ENCODE measurements around the gene SEZ6L2. TPM values are rescaled to one million over a fixed set of nuclear protein-coding genes. Genes with fewer than 3 reads are reported as not detected.
A peak's percentile ranks its signal among the peaks of the same experiment; 100 is the strongest.

SEZ6L2 gene
- total RNA-seq, 1 experiment from 2014 or later, result 44.7 TPM

GRCh38 chr16:29825145-29826044, 74.0 kb downstream of the SEZ6L2 start:
- no peak overlapping the region for H2AFZ ChIP-seq (ENCODE audit: low read length)
- H3K56ac ChIP-seq (ENCODE audit: insufficient read length, low read depth, low read length), result no peak overlapping the region
- peaks cover 3 to 7% (median 5%) of the 10 kb centered on the region in 3 experiments; a peak in 5 of 7 replicates for H3K36me3 Mint-ChIP-seq (ENCODE audit: insufficient read depth in 1 of 3, low read depth in 3 of 3)
- no peak overlapping the region for H2AK5ac ChIP-seq (ENCODE audit: insufficient read length, low read length)
- H3T11ph ChIP-seq (ENCODE audit: low read length), result no peak overlapping the region
- WGBS (ENCODE audit: extremely low coverage, insufficient read length, low lambda C conversion rate), result no CpG with 5 or more reads among the region's 10 CpGs
- H3K9ac ChIP-seq (ENCODE audit: extremely low read depth, insufficient read length, low read length), result no peak overlapping the region
- no peaks in the 10 kb centered on the region for H3K4me1 ChIP-seq (ENCODE audit: insufficient read depth, low read length)
- no peak overlapping the region for H2BK15ac ChIP-seq (ENCODE audit: low read depth, low read length)
- H2BK20ac ChIP-seq (ENCODE audit: low read depth, low read length, poor library complexity, severe bottlenecking), result no peak overlapping the region
- H3K9me3 Mint-ChIP-seq, result no peaks in the 10 kb centered on the region
- H3K27me3 Mint-ChIP-seq (ENCODE audit: low read depth), result no peaks in the 10 kb centered on the region
- H3K4me2 ChIP-seq (ENCODE audit: insufficient read depth, insufficient read length, low read length), result no peak overlapping the region
- H4K5ac ChIP-seq (ENCODE audit: insufficient read length, low read depth, low read length), result no peak overlapping the region
- no peaks in the 10 kb centered on the region for H3K27me3 ChIP-seq (ENCODE audit: insufficient read depth, low read length)
- H3K4me3 Mint-ChIP-seq, result no peak overlapping the region
- H3K23me2 ChIP-seq (ENCODE audit: insufficient read length, low read depth, low read length, poor library complexity, severe bottlenecking), result no peaks in the 10 kb centered on the region
- no peak overlapping the region for H3K4ac ChIP-seq (ENCODE audit: low read depth, low read length)
- no peak for DNase-seq
- H4K20me1 ChIP-seq (ENCODE audit: control insufficient read depth, insufficient read depth, insufficient read length), result no peaks in the 10 kb centered on the region
- no peak overlapping the region for H2BK5ac ChIP-seq (ENCODE audit: insufficient read length, low read length)
- no peak overlapping the region for H3K27ac ChIP-seq (ENCODE audit: insufficient read length, low read depth, low read length)
- no peak overlapping the region for H2BK120ac ChIP-seq (ENCODE audit: low read depth, low read length, poor library complexity, severe bottlenecking)
- no peak overlapping the region for H2BK12ac ChIP-seq (ENCODE audit: insufficient read length, low read depth, low read length)
- no peak overlapping the region for H4K91ac ChIP-seq (ENCODE audit: insufficient read length, low read depth, low read length)
- H3K14ac ChIP-seq (ENCODE audit: insufficient read depth, low read length), result peak overlapping the region; percentile 50
- H4K8ac ChIP-seq (replicated peaks; ENCODE audit: insufficient read length, low read depth, low read length), result no peak overlapping the region
- H3K4me1 Mint-ChIP-seq, result peaks cover 20 to 23% of the 10 kb centered on the region in 2 experiments
- no peak for TF ChIP-seq CTCF (conservative IDR thresholded peaks at IDR 0.05)
- H3K9me3 ChIP-seq (ENCODE audit: control insufficient read depth, low read depth, low read length), result no peaks in the 10 kb centered on the region
- no peaks in the 10 kb centered on the region for H3K79me2 ChIP-seq (ENCODE audit: insufficient read depth, low read length)
- peak overlapping the region; percentile 43 for H3K18ac ChIP-seq (ENCODE audit: insufficient read length, low read depth, low read length)
- no peaks in the 10 kb centered on the region for H3K79me1 ChIP-seq (ENCODE audit: insufficient read depth, low read depth, low read length, poor library complexity, severe bottlenecking)
- H3K23ac ChIP-seq (ENCODE audit: insufficient read length, low read depth, low read length), result no peak overlapping the region
- H3K27ac Mint-ChIP-seq, result peak overlapping the region; percentile 95 to 98 (median 95)

All from H9 (cell line).